HG02623 (cell line): ENCODE measurements around the gene SLC37A1.
"Not testable (repeated sequence)": the region's sequence is repeated elsewhere in the genome, so short reads cannot be mapped to it uniquely, and the experiment has no call there.

Experiments
- ATAC-seq: cut with Tn5 transposase; IDR thresholded peaks from one replicate; pipeline ENCODE4 v1.9.1; 2021; ENCODE audit warnings: moderate library complexity; ENCODE audit not compliant: unreplicated experiment

Gene SLC37A1

GRCh38 chr21:42513151-42513984 lies at the start of gene SLC37A1:
Gene SLC37A1, plus strand, starts transcription at chr21:42513852. Its CDS starts 4,603 bp downstream, at chr21:42518455.
- peak; percentile 44 for ATAC-seq

- ATAC-seq: no peak
These were observed 49.7 kb upstream of the SLC37A1 start for GRCh38 chr21:42463861-42464515.

GRCh38 chr21:42465008-42465802 lies 48.4 kb upstream of the SLC37A1 start:
- peak; percentile 5 for ATAC-seq

GRCh38 chr21:42465803-42466127 lies 47.9 kb upstream of the SLC37A1 start:
- peak; percentile 34 for ATAC-seq

GRCh38 chr21:42466700-42467099 lies 47.0 kb upstream of the SLC37A1 start:
- ATAC-seq: no peak

GRCh38 chr21:42467140-42467983 lies 46.3 kb upstream of the SLC37A1 start:
- no peak for ATAC-seq

- ATAC-seq: no peak
These were observed 45.0 kb upstream of the SLC37A1 start for GRCh38 chr21:42468491-42469131.

- no peak for ATAC-seq
These were observed 44.4 kb upstream of the SLC37A1 start for GRCh38 chr21:42469272-42469671.

- not testable (repeated sequence) for ATAC-seq
These were observed 43.9 kb upstream of the SLC37A1 start for GRCh38 chr21:42469726-42470125.

- ATAC-seq: no peak
These were observed 42.4 kb upstream of the SLC37A1 start for GRCh38 chr21:42471206-42471605.

- ATAC-seq: no peak
These were observed 41.8 kb upstream of the SLC37A1 start for GRCh38 chr21:42471716-42472330.

- no peak for ATAC-seq
These were observed 41.1 kb upstream of the SLC37A1 start for GRCh38 chr21:42472521-42472920.

GRCh38 chr21:42473498-42474042 lies 40.1 kb upstream of the SLC37A1 start:
- no peak for ATAC-seq

- ATAC-seq: peak; percentile 42
These were observed 39.4 kb upstream of the SLC37A1 start for GRCh38 chr21:42474043-42474831.

GRCh38 chr21:42475036-42475435 lies 38.6 kb upstream of the SLC37A1 start:
- no peak for ATAC-seq

- no peak for ATAC-seq
These were observed 37.9 kb upstream of the SLC37A1 start for GRCh38 chr21:42475526-42476387.

- no peak for ATAC-seq
These were observed 37.0 kb upstream of the SLC37A1 start for GRCh38 chr21:42476388-42477331.
